Neuronal stem cell (in vitro differentiated cells): ENCODE measurements around the gene PODN.

Source experiments
- DNase-seq: peaks from one replicate; pipeline ENCODE4 v3.0.0-alpha.2; 2013; ENCODE audit warnings: low spot score
- H2AFZ ChIP-seq: one replicate; pipeline ENCODE4 v1.6.1; 2013; ENCODE audit warnings: mild to moderate bottlenecking, low read length, inconsistent platforms
- H2AK5ac ChIP-seq: 2 replicates; pipeline ENCODE4 v1.6.1; 2013; ENCODE audit warnings: low read depth, mild to moderate bottlenecking, inconsistent platforms, low read length, moderate library complexity, mixed read lengths
- H2BK120ac ChIP-seq: 2 replicates; pipeline ENCODE4 v1.6.1; 2013; ENCODE audit warnings: low read depth, mild to moderate bottlenecking, inconsistent platforms, low read length, moderate library complexity, mixed read lengths
- H2BK12ac ChIP-seq: one replicate; pipeline ENCODE4 v1.6.1; 2013; ENCODE audit warnings: low read length, inconsistent platforms
- H2BK15ac ChIP-seq: 2 replicates; pipeline ENCODE4 v1.6.1; 2013; ENCODE audit warnings: mild to moderate bottlenecking, low read length, inconsistent platforms, mixed read lengths
- H2BK5ac ChIP-seq: one replicate; pipeline ENCODE4 v1.6.1; 2013; ENCODE audit warnings: inconsistent platforms, mild to moderate bottlenecking, low read length, moderate library complexity
- H3K14ac ChIP-seq: one replicate; pipeline ENCODE4 v1.6.1; 2013; ENCODE audit warnings: low read length, inconsistent platforms
- H3K18ac ChIP-seq: 2 replicates; pipeline ENCODE4 v1.6.1; 2013; ENCODE audit warnings: low read length, inconsistent platforms
- H3K23ac ChIP-seq: 2 replicates; pipeline ENCODE4 v1.6.1; 2013; ENCODE audit warnings: low read depth, mild to moderate bottlenecking, mixed read lengths, low read length, inconsistent platforms; ENCODE audit not compliant: poor library complexity
- H3K27ac ChIP-seq: replicated peaks from 3 replicates; pipeline ENCODE4 v1.5.1; 2013; ENCODE audit warnings: low read length, inconsistent platforms
- H3K27me3 ChIP-seq, 3 experiments: 2 replicates each; pipeline ENCODE4 v1.6.1; 2013; ENCODE audit warnings: low read length in 3 of 3, mild to moderate bottlenecking in 2 of 3, inconsistent platforms in 1 of 3, low read depth in 1 of 3, mixed read lengths in 1 of 3, moderate library complexity in 1 of 3; ENCODE audit not compliant: control insufficient read depth in 3 of 3, insufficient read depth in 3 of 3
- H3K36me3 ChIP-seq, 2 donors: replicated peaks in 1 of 2; 2 replicates each; pipeline ENCODE4 v1.6.1; 2013; ENCODE audit warnings: low read length in 2 of 2; ENCODE audit not compliant: control insufficient read depth in 2 of 2, insufficient read depth in 2 of 2
- H3K4ac ChIP-seq: 2 replicates; pipeline ENCODE4 v1.6.1; 2013; ENCODE audit warnings: inconsistent platforms, mild to moderate bottlenecking, low read length, moderate library complexity
- H3K4me1 ChIP-seq, 2 donors: 1 replicate in 1 of 2; 2 replicates in 1 of 2; pipeline ENCODE4 v1.6.1; 2013; ENCODE audit warnings: low read length in 2 of 2, low read depth in 1 of 2; ENCODE audit not compliant: control insufficient read depth in 2 of 2, insufficient read depth in 1 of 2
- H3K4me2 ChIP-seq: one replicate; pipeline ENCODE4 v1.6.1; 2013; ENCODE audit warnings: mild to moderate bottlenecking, low read length, inconsistent platforms; ENCODE audit not compliant: insufficient read depth, poor library complexity, severe bottlenecking
- H3K4me3 ChIP-seq, 2 donors: 2 replicates each; pipeline ENCODE4 v1.5.1; 2013; ENCODE audit warnings: low read length in 2 of 2, mild to moderate bottlenecking in 2 of 2, inconsistent platforms in 1 of 2, moderate library complexity in 1 of 2
- H3K79me1 ChIP-seq: one replicate; pipeline ENCODE4 v1.6.1; 2013; ENCODE audit warnings: low read depth, mild to moderate bottlenecking, inconsistent platforms, low read length, moderate library complexity
- H3K9ac ChIP-seq: one replicate; pipeline ENCODE4 v1.6.1; 2013; ENCODE audit warnings: mild to moderate bottlenecking, low read depth, low read length, inconsistent platforms; ENCODE audit not compliant: poor library complexity
- H3K9me3 ChIP-seq, 2 donors: replicated peaks in 1 of 2; 2 replicates each; pipeline versions ENCODE3 to v1.6.1; 2013; ENCODE audit warnings: low read length in 2 of 2, mild to moderate bottlenecking in 2 of 2, inconsistent platforms in 1 of 2, low read depth in 1 of 2, mixed read lengths in 1 of 2, moderate library complexity in 1 of 2; ENCODE audit not compliant: control insufficient read depth in 2 of 2, insufficient read depth in 1 of 2
- H4K8ac ChIP-seq: one replicate; pipeline ENCODE4 v1.6.1; 2013; ENCODE audit warnings: low read depth, mild to moderate bottlenecking, inconsistent platforms, low read length, moderate library complexity
- H4K91ac ChIP-seq: one replicate; pipeline ENCODE4 v1.6.1; 2013; ENCODE audit warnings: low read length, low read depth, mild to moderate bottlenecking, inconsistent platforms; ENCODE audit not compliant: poor library complexity
- WGBS, 2 donors: extraction: QIAGEN DNeasy Blood & Tissue Kit; methylation state at CpG; one replicate each; pipeline ENCODE4 v1.1.7; 2013; ENCODE audit warnings: missing lambda C conversion rate in 2 of 2, mixed read lengths in 1 of 2; ENCODE audit not compliant: insufficient read length in 2 of 2, insufficient replicate concordance in 1 of 2; ENCODE audit errors: extremely low coverage in 2 of 2; 5-methylcytosine and 5-hydroxymethylcytosine counted together

PODN gene

GRCh38 chr1:53050310-53050709 lies 11.7 kb upstream of the PODN start:
- Histone ChIP-seq H2BK120ac (no peak overlapping the region), H3K4me3 (no peak overlapping the region)
- no CpG with 5 or more reads among the region's 2 CpGs for WGBS, 2 donors

DNA sequence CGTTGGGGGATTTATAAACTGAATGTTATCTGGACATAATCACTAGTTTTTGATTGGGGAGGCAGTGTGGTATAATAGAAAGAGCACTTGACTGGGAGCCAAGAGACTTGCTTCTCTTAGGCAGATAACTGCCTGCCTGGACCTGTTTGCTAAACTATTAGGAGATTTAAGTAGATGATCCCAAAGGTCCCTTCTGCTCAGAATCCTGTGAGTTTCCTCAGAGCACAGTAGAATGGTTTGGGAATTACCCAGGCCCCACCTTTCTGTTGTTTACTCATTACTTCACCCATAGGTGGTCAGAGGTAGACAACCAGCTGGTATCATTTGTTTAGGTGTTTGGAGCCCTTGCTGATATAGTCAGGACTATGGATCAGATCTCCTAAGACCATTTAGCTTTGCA lies 10.3 kb upstream of the PODN start:
- no CpG with 5 or more reads among the region's 1 CpG for WGBS, 2 donors
- no peak overlapping the region for H2BK120ac ChIP-seq

More at GRCh38 chr1:53050310-53050709, 11.7 kb upstream of the PODN start:
- H3K36me3 ChIP-seq = peaks cover 2 to 9% of the 10 kb centered on the region in 2 donors
- H2AK5ac ChIP-seq = no peak overlapping the region
- no peaks in the 10 kb centered on the region for H3K9me3 ChIP-seq
- H3K18ac ChIP-seq = no peak overlapping the region
- H3K27me3 ChIP-seq = no peaks in the 10 kb centered on the region
- peaks cover 9 to 23% of the 10 kb centered on the region in 2 donors for H3K4me1 ChIP-seq
- no peaks in the 10 kb centered on the region for H3K79me1 ChIP-seq
- H3K9ac ChIP-seq = no peak overlapping the region
- H3K23ac ChIP-seq = no peak overlapping the region
- H2BK5ac ChIP-seq = no peak overlapping the region
- no peak overlapping the region for H2AFZ ChIP-seq
- no peak for DNase-seq
- no peak overlapping the region for H2BK15ac ChIP-seq
- H3K4me2 ChIP-seq = no peak overlapping the region
- H3K14ac ChIP-seq = no peak overlapping the region
- H3K4ac ChIP-seq = no peak overlapping the region
- H3K27ac ChIP-seq = no peak overlapping the region
- no peak overlapping the region for H4K8ac ChIP-seq
- no peak overlapping the region for H4K91ac ChIP-seq
- H2BK12ac ChIP-seq = no peak overlapping the region

DNA sequence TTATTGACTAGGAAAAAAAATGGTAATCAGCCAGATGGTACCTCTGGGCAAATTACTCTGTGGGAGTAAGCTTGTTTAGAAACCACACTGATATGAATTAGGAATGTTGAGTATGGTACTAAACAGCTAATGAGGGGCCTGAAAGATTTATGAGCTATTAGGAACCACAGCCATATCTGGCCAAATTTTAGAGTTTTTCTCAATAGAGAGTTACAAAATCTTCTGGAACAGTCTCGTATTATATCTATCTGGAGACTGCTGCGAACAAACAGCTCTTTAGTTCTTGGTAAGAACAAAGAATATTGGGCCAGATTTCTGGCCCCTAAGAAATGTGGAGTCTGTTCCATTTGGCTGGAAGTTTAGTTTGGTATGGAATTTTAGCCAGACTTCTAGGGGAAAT lies 4.9 kb upstream of the PODN start:
- Histone ChIP-seq H3K36me3 (peaks cover 2 to 3% of the 10 kb centered on the region in 2 donors), H2BK12ac (no peak overlapping the region), H3K23ac (no peak overlapping the region), H3K9me3 (no peaks in the 10 kb centered on the region), H3K79me1 (no peaks in the 10 kb centered on the region), H3K4me2 (no peak overlapping the region), H3K27ac (no peak overlapping the region), H3K27me3 (peaks cover 0 to 41% (median 18%) of the 10 kb centered on the region in 3 experiments), H3K4me3 (no peak overlapping the region), H3K14ac (no peak overlapping the region), H3K18ac (no peak overlapping the region), H3K4ac (no peak overlapping the region), H4K8ac (no peak overlapping the region), H2BK5ac (no peak overlapping the region), H2AK5ac (no peak overlapping the region), H2AFZ (no peak overlapping the region), H3K9ac (no peak overlapping the region), H2BK120ac (no peak overlapping the region), H3K4me1 (peaks cover 0 to 4% of the 10 kb centered on the region in 2 donors), H4K91ac (no peak overlapping the region), H2BK15ac (no peak overlapping the region)
- DNase-seq = no peak
- WGBS, 2 donors = no CpG with 5 or more reads among the region's 2 CpGs

More for the DNA sequence above, 10.3 kb upstream of the PODN start:
- Histone ChIP-seq H4K91ac (no peak overlapping the region), H2AFZ (no peak overlapping the region), H3K79me1 (no peaks in the 10 kb centered on the region), H3K14ac (no peak overlapping the region), H3K18ac (no peak overlapping the region), H4K8ac (no peak overlapping the region), H3K23ac (no peak overlapping the region), H3K4me3 (no peak overlapping the region), H3K9ac (no peak overlapping the region), H2BK12ac (no peak overlapping the region), H3K4me1 (peaks cover 9 to 23% of the 10 kb centered on the region in 2 donors), H2AK5ac (no peak overlapping the region), H3K4me2 (no peak overlapping the region), H2BK5ac (no peak overlapping the region), H3K27me3 (no peaks in the 10 kb centered on the region), H3K4ac (no peak overlapping the region), H3K27ac (no peak overlapping the region), H3K36me3 (peaks cover 2 to 9% of the 10 kb centered on the region in 2 donors), H2BK15ac (no peak overlapping the region), H3K9me3 (no peaks in the 10 kb centered on the region)
- DNase-seq = no peak

DNA sequence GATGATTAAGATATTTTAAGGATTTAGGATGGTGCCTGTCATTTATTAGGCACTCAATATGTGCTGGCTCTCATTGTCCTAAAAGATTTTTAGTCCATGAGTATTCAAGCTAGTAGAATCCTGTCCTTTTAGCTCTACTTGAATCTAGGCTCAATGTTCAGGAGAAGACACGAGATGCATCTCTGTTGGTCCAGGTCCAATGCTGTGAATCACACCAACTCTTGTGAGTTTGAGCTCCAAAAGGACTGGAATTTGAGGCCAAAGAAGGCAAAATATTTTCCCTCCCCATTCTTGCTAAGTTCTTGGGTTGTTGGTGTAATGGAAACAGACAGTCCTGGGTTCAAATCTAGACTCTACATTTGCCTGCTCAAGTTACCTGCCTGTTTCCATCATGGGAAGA lies 1.4 kb upstream of the PODN start:
- no peak overlapping the region for H2BK12ac ChIP-seq
- H2BK15ac ChIP-seq = no peak overlapping the region
- H3K23ac ChIP-seq = no peak overlapping the region
- H4K8ac ChIP-seq = no peak overlapping the region
- no peaks in the 10 kb centered on the region for H3K9me3 ChIP-seq
- H2BK5ac ChIP-seq = no peak overlapping the region
- peaks cover 10 to 72% (median 47%) of the 10 kb centered on the region in 3 experiments for H3K27me3 ChIP-seq
- H3K4me3 ChIP-seq = no peak overlapping the region
- H3K4me1 ChIP-seq = peaks cover 4 to 7% of the 10 kb centered on the region in 2 donors
- no peak overlapping the region for H2AK5ac ChIP-seq
- no CpG with 5 or more reads among the region's 1 CpG for WGBS, 2 donors
- H3K27ac ChIP-seq = no peak overlapping the region
- no peak overlapping the region for H2BK120ac ChIP-seq
- no peaks in the 10 kb centered on the region for H3K36me3 ChIP-seq
- H3K9ac ChIP-seq = no peak overlapping the region
- H3K79me1 ChIP-seq = no peaks in the 10 kb centered on the region
- no peak overlapping the region for H3K18ac ChIP-seq
- no peak overlapping the region for H3K4ac ChIP-seq
- H4K91ac ChIP-seq = no peak overlapping the region
- no peak for DNase-seq
- H3K14ac ChIP-seq = no peak overlapping the region
- H3K4me2 ChIP-seq = no peak overlapping the region
- H2AFZ ChIP-seq = no peak overlapping the region
